Hippocampal formation (tissue), 2 donors: ENCODE data around the gene CCDC159.
"Not testable (repeated sequence)": the region's sequence is repeated elsewhere in the genome, so short reads cannot be mapped to it uniquely, and the experiment has no call there.

Source experiments
- DNase-seq, 2 donors: peaks; one replicate each; lab custom pipeline; 2025; lab: John Stamatoyannopoulos, UW

The CCDC159 gene

DNA sequence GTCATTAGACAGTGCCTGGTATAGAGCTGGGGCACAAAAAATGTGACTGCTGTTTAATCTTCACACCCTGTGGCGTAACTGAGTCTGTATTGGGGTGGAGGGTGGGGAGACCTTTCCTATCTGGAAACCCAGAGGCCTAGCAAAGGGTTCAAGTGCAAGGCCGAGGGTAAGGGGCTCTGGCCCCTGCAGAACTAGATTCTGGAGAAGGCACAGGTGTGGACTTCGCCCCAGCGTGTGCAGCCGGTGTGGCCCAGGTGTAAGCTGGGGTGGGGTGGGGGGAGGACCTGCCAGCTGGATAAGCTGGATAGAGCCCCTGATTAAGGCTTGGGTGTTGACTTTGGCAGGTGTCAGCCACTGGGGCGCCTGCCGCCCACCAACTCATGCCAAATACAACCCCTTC is 8.2 kb upstream of the CCDC159 start:
- no peak for DNase-seq

- DNase-seq: no peak
These were observed 7.6 kb upstream of the CCDC159 start for GRCh38 chr19:11338569-11339253.

GRCh38 chr19:11339254-11340098 is 6.8 kb upstream of the CCDC159 start, which contains the start of gene RAB3D:
TSS of gene RAB3D (minus strand) at chr19:11339657. CDS start at chr19:11337399, 2,258 bp downstream.
- DNase-seq: peak; percentile 79 to 81

DNA sequence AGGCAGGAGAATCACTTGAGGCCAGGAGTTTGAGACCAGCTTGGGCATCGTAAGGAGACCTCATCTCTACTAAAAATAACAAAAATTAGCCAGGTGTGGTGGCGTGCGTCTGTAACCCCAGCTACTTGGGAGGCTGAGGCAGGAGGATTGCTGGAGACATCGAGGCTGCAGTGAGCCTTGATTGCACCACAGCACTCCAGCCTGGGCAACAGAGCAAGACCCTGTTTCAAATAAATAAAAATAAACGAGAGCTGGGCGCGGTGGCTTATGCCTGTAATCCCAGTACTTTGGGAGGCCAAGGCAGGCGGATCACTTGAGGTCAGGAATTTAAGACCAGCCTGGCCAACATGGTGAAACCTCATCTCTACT is 6.2 kb upstream of the CCDC159 start:
- not testable (repeated sequence) for DNase-seq

- DNase-seq: no peak
These were observed 3.9 kb upstream of the CCDC159 start for GRCh38 chr19:11342429-11342828.

DNA sequence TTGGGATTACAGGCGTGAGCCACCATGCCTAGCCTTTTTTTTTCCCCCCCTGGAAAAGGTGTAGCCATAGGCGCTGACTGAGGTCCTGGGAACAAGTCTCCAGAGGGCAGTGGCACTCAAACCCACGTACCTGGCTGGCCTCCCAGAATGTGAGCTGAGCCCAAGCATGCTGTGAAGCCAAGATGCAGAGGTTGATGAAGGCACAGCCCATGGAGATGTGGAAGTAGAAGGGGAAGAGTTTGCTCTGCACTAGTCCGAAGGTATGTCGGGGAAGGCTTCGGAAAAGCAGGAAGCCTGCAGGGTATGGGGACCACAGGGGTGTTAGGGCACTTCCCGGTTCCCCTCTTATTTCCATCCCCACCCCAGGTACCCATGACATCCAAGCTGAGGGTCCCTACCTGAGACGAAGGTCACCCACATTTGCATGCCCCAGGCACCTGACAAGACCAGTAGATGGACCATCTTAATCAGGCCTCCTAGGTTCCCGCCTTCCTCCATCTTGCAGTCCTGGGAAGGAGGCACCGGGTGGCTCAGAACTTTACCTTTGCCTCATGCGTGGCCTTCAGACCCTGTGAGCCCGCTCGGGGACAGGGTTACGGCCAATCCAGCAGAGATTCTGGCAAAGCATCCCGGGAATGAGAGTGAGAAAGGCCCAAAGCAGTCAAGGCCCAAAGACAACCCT is 1.1 kb upstream of the CCDC159 start:
- DNase-seq: no peak

DNA sequence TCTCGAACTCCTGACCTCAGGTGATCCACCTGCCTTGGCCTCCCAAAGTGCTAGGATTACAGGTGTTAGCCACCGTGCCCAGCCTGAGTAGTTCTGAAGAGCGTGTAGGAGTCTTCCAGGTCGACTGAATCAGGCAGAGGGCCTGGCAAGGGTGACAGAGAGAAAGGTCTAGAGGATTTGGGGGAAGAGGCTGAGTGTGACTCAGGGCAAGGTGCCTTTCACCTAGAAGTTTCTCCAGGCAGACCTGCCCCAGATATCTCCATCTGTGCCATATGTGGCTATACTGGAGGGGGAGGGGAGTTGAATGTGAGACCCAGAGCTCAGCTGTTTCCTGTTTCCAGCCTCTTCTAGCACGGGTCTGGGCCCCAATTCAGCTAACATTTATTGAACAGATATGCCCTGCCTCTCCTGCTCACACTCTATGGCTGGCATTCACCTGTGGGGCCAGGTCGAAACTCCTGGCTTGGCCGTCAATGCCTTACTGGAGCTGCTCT is 1.3 kb downstream of the CCDC159 start:
- no peak for DNase-seq

- DNase-seq: no peak
These were observed 2.9 kb downstream of the CCDC159 start for GRCh38 chr19:11349171-11349570.

GRCh38 chr19:11354102-11354501 is 7.8 kb downstream of the CCDC159 start:
- DNase-seq: not testable (repeated sequence)

- peak; percentile 70 to 72 for DNase-seq
These were observed 9.1 kb downstream of the CCDC159 start, which contains the start of gene PLPPR2 for GRCh38 chr19:11355160-11356073. TSS of gene PLPPR2 (plus strand) at chr19:11355432. CDS start at chr19:11357674, 2,242 bp downstream.

DNA sequence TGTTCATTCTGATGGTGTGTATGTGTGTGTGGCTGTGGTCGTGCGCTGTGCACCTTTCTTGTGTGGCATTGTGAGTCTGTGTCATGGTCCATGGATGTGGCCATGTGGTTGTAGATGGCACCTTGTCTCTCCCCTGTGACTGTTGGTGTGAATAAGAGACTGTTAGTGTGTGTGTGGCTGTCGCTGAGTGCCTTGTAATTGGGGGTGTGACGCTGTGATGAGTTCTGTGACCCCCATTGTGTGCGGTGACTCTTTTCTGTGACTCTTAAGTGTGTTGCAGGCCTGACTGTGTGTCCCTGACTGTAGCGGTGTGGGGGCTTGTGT is 9.7 kb downstream of the CCDC159 start:
- DNase-seq: no peak

GRCh38 chr19:11356676-11357550 is 10.6 kb downstream of the CCDC159 start:
- DNase-seq: no peak

DNA sequence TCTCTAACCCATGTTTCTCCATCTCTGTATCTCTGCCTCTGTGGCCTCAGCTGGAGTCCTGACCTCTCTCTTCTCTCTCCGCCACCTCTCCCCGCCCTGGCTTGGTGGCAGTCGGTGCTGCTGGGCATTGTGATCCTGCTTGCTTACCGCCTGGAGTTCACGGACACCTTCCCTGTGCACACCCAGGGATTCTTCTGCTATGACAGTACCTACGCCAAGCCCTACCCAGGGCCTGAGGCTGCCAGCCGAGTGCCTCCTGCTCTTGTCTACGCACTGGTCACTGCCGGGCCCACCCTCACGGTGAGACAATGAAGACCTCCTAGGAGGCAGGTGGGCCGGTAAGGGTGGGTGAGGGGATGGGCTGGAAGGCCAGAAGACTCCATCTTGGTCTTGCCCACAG is 13.1 kb downstream of the CCDC159 start:
- no peak for DNase-seq

- DNase-seq: no peak
These were observed 14.9 kb downstream of the CCDC159 start for GRCh38 chr19:11361037-11361770.

- DNase-seq: no peak
These were observed 15.7 kb downstream of the CCDC159 start for GRCh38 chr19:11361771-11362731.

- no peak for DNase-seq
These were observed 17.6 kb downstream of the CCDC159 start for GRCh38 chr19:11363881-11364280.

GRCh38 chr19:11364296-11364904 is 18.1 kb downstream of the CCDC159 start:
- DNase-seq: no peak

GRCh38 chr19:11364935-11365334 is 18.6 kb downstream of the CCDC159 start:
- DNase-seq: no peak
